Adrenal gland (tissue), 5 donors: Measurements from ENCODE around the gene ARMH3.

Source experiments
- CTCF ChIP-seq, 6 experiments: fragments of 450-650 bp in 4 of 6; fragments of 200-600 bp in 2 of 6; sonication (generic) in 1 of 6; IDR thresholded peaks; 1 replicate in 5 of 6; 2 replicates in 1 of 6; pipeline versions ENCODE4 v1.5.1 to v1.8.0; 2016 to 2021; ENCODE audit warnings: antibody characterized with exemption in 6 of 6, mild to moderate bottlenecking in 2 of 6, moderate library complexity in 1 of 6
- POLR2A ChIP-seq, 2 donors: fragments of 450-650 bp; IDR thresholded peaks; one replicate each; pipeline ENCODE4 v1.6.1; 2017; ENCODE audit warnings: antibody characterized with exemption in 2 of 2, mild to moderate bottlenecking in 2 of 2, moderate library complexity in 1 of 2
- donor health status: DM: no; HTN: no; CAD: no.

- TF ChIP-seq CTCF (IDR thresholded peaks at IDR 0.05) (peak; percentile 77 to 90 (median 83)), POLR2A (IDR thresholded peaks at IDR 0.05) (no peak)
These were observed 166.4 kb downstream of the ARMH3 start for GRCh38 chr10:101889256-101890210.
